ENCODE data around the gene CACNA1G.

Gene CACNA1G

GRCh38 chr17:50558581-50558940 is 2.0 kb upstream of the CACNA1G start:
- no peak overlapping the region for H3K27ac ChIP-seq
- no peak for TF ChIP-seq CTCF (conservative IDR thresholded peaks at IDR 0.05)

GRCh38 chr17:50558941-50559614 is 1.4 kb upstream of the CACNA1G start:
- no peak overlapping the region for H3K27ac ChIP-seq

GRCh38 chr17:50559674-50560184 is 786 bp upstream of the CACNA1G start:
- no peak for TF ChIP-seq CTCF (conservative IDR thresholded peaks at IDR 0.05)
- H3K27ac ChIP-seq = no peak overlapping the region

More at GRCh38 chr17:50558941-50559614, 1.4 kb upstream of the CACNA1G start:
- TF ChIP-seq CTCF (conservative IDR thresholded peaks at IDR 0.05) = no peak

- TF ChIP-seq CTCF (conservative IDR thresholded peaks at IDR 0.05) = no peak
- H3K27ac ChIP-seq = no peak overlapping the region
Measured at GRCh38 chr17:50560931-50561745, 623 bp downstream of the CACNA1G start.

GRCh38 chr17:50561746-50562141 is 1.2 kb downstream of the CACNA1G start:
- TF ChIP-seq CTCF (conservative IDR thresholded peaks at IDR 0.05) = no peak
- no peak overlapping the region for H3K27ac ChIP-seq

GRCh38 chr17:50562242-50563091 is 2.0 kb downstream of the CACNA1G start:
- TF ChIP-seq CTCF (conservative IDR thresholded peaks at IDR 0.05) = no peak

GRCh38 chr17:50563092-50563511 is 2.6 kb downstream of the CACNA1G start:
- 0 out of 2 replicates have a peak, but pooled peaks have one; percentile 13 for TF ChIP-seq CTCF (conservative IDR thresholded peaks at IDR 0.05)
- H3K27ac ChIP-seq = no peak overlapping the region

More at GRCh38 chr17:50562242-50563091, 2.0 kb downstream of the CACNA1G start:
- H3K27ac ChIP-seq = no peak overlapping the region

All from VCaP (cell line).